ENCODE data around the gene STUM. TPM values are rescaled to one million over a fixed set of nuclear protein-coding genes. Genes with fewer than 3 reads are reported as not detected.
"Not testable (repeated sequence)": the region's sequence is repeated elsewhere in the genome, so short reads cannot be mapped to it uniquely, and the experiment has no call there.

STUM gene
- total RNA-seq, 4 donors from 2014 or later: 0.92 to 1.9 (median 1.0) TPM

DNA sequence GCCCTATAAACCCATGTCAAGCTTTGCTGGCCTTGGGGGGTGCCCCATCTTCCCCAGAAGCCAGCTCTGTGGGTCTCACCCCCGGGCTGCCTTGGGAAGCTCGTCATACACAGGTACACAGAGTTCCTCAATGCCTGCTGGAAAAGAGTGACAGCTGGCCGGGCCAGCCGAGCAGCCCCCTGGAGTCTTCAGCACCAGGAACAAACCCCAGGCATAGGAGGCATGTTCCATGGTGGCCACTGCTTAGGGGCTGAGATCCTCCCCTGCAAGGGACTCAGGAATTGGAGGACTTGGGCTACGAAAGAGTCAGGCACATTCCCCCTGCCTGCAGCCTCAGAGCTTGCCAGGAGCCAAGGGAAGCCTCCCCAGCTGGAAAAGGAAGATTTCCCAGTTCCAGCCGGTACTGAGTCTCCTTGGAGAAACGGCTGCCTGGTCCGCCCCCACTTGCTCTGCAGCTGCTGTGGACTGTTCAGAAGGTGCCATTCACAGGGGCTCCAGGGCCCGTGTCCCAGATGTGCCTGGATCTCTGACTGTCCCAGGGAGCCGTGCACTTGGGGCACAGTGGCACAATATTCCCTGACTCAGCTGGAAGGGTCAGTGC is 89.5 kb downstream of the STUM start:
- in situ Hi-C loops (cut with MboI; ENCODE audit: low sequenced_read_pairs in 4 of 4): loop anchor here in 1 of 4 donors (5.0 to 25.0 kb wide), 2 partner anchors 49 to 799 kb away; no protein-coding TSS in a partner anchor
- ATAC-seq (peak in 1 of 2 donors; percentile 11), DNase-seq (peak in 1 of 2 donors; percentile 14)
- Histone ChIP-seq H3K36me3 (peaks cover 0 to 7% of the 10 kb centered on the region in 2 donors), H3K9me3 (no peaks in the 10 kb centered on the region), H3K4me3 (no peak overlapping the region), H3K27me3 (no peaks in the 10 kb centered on the region), H3K27ac (peak overlapping the region; percentile 59 to 71 (median 68)), H3K4me1 (peaks cover 26 to 28% of the 10 kb centered on the region in 2 donors)
- intact Hi-C loops (cut with DNase I; ENCODE audit: low total_unique reads): loop anchor here (5.0 kb wide), 1 partner anchor 99 kb away; the partner anchor contains the start of gene ITPKB
- TF ChIP-seq, protein P1, sequence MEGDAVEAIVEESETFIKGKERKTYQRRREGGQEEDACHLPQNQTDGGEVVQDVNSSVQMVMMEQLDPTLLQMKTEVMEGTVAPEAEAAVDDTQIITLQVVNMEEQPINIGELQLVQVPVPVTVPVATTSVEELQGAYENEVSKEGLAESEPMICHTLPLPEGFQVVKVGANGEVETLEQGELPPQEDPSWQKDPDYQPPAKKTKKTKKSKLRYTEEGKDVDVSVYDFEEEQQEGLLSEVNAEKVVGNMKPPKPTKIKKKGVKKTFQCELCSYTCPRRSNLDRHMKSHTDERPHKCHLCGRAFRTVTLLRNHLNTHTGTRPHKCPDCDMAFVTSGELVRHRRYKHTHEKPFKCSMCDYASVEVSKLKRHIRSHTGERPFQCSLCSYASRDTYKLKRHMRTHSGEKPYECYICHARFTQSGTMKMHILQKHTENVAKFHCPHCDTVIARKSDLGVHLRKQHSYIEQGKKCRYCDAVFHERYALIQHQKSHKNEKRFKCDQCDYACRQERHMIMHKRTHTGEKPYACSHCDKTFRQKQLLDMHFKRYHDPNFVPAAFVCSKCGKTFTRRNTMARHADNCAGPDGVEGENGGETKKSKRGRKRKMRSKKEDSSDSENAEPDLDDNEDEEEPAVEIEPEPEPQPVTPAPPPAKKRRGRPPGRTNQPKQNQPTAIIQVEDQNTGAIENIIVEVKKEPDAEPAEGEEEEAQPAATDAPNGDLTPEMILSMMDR (IDR thresholded peaks at IDR 0.05 in 4 of 5, conservative IDR thresholded peaks at IDR 0.05 in 1 of 5): no peak
- TF ChIP-seq POLR2A (IDR thresholded peaks at IDR 0.05): no peak

DNA sequence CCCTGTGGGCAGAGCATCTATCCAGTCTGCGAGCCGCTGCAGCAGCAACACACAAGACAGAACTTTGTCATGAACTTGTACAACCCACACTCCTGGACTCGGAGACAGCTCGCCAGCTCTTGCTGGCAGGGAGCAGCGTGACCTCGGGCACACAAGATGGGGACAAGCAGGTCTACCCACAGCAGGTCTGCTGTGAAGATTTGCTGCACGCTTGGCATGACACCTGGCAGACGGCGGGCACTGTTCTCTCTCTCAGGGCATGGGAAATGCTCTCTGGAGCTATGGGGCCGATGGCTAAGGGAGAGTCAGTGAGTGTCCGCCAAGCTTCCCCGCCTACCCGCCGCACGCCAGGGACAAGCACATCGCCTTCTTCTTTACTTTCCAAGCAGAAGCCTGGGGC is 90.0 kb downstream of the STUM start:
- Histone ChIP-seq H3K4me3 (no peak overlapping the region), H3K27ac (peak overlapping the region; percentile 59 to 71 (median 68)), H3K36me3 (peaks cover 0 to 7% of the 10 kb centered on the region in 2 donors), H3K4me1 (peaks cover 21 to 23% of the 10 kb centered on the region in 2 donors), H3K9me3 (no peaks in the 10 kb centered on the region), H3K27me3 (no peaks in the 10 kb centered on the region)
- intact Hi-C loops (cut with DNase I; ENCODE audit: low total_unique reads): loop anchor here (5.0 kb wide), 1 partner anchor 99 kb away; the partner anchor contains the start of gene ITPKB
- DNase-seq (peak in 1 of 2 donors; percentile 21), ATAC-seq (peak in 1 of 2 donors; percentile 31)
- in situ Hi-C loops (cut with MboI; ENCODE audit: low sequenced_read_pairs in 4 of 4): loop anchor here in 1 of 4 donors (5.0 to 25.0 kb wide), 2 partner anchors 49 to 799 kb away; no protein-coding TSS in a partner anchor
- TF ChIP-seq POLR2A (IDR thresholded peaks at IDR 0.05): no peak
- TF ChIP-seq, protein P1 (IDR thresholded peaks at IDR 0.05 in 4 of 5, conservative IDR thresholded peaks at IDR 0.05 in 1 of 5): no peak

DNA sequence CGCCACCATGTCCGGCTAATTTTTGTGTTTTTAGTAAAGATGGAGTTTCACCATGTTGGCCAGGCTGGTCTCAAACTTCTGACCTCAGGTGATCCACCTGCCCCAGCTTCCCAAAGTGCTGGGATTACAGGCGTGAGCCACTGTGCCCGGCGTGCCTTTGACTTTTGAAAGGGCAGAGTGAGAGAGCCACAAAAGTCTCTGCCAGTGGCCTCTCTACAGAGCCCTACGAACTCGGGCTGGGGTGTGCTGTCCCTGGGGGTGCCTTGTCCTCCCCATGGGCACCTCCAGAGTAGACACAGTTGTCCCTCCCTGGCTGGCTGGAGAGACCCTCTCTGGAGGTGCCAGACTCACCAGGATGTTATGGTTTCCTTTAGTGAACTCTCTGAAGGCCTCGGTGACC is 90.6 kb downstream of the STUM start:
- in situ Hi-C loops (cut with MboI; ENCODE audit: low sequenced_read_pairs in 4 of 4): loop anchor here in 1 of 4 donors (5.0 to 25.0 kb wide), 2 partner anchors 48 to 798 kb away; no protein-coding TSS in a partner anchor
- H3K27ac ChIP-seq: peak overlapping the region; percentile 13 to 71 (median 48)
- H3K9me3 ChIP-seq, H3K4me3 ChIP-seq, H3K36me3 ChIP-seq, H3K27me3 ChIP-seq, ATAC-seq: not testable (repeated sequence)
- peaks cover 15 to 18% of the 10 kb centered on the region in 2 donors for H3K4me1 ChIP-seq
- intact Hi-C loops (cut with DNase I; ENCODE audit: low total_unique reads): loop anchor here (5.0 kb wide), 1 partner anchor 98 kb away; the partner anchor contains the start of gene ITPKB
- DNase-seq: peak in 1 of 2 donors; percentile 5

DNA sequence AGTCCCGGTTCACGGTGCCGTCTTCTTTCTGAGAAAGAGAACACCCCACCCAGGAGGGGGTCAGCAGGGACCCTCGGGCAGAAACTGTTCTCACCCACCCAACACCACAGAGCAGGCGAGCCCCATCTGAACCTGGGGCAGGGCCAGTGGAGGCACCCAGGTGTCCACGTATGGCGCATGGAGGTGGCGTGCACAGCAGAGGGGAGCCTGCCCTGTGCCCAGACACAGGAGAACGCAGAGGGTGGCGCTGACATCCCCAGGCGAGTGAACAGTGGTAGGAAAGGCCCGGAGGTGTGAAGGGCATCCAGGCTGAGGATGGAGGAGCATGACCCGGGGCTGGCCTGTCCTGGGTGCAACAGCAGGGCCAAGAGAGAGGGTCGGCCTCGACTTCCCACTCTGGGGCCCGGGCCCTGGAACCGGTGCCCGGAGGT is 91.1 kb downstream of the STUM start:
- ATAC-seq (no peak), DNase-seq (no peak)
- intact Hi-C loops (cut with DNase I; ENCODE audit: low total_unique reads): loop anchor here (5.0 kb wide), 1 partner anchor 98 kb away; the partner anchor contains the start of gene ITPKB
- no peaks in the 10 kb centered on the region for H3K9me3 ChIP-seq
- peaks cover 14 to 19% of the 10 kb centered on the region in 2 donors for H3K4me1 ChIP-seq
- H3K36me3 ChIP-seq: peaks cover 0 to 7% of the 10 kb centered on the region in 2 donors
- no peaks in the 10 kb centered on the region for H3K27me3 ChIP-seq
- TF ChIP-seq, protein P1 (IDR thresholded peaks at IDR 0.05 in 4 of 5, conservative IDR thresholded peaks at IDR 0.05 in 1 of 5): no peak
- TF ChIP-seq POLR2A (IDR thresholded peaks at IDR 0.05): no peak
- H3K27ac ChIP-seq: peak overlapping the region in 2 of 4 donors; percentile 26 to 70
- in situ Hi-C loops (cut with MboI; ENCODE audit: low sequenced_read_pairs in 4 of 4): loop anchor here in 1 of 4 donors (5.0 to 25.0 kb wide), 2 partner anchors 48 to 798 kb away; no protein-coding TSS in a partner anchor
- no peak overlapping the region for H3K4me3 ChIP-seq

Data from gastrocnemius medialis (tissue), 4 donors.